Activated naive CD4-positive, alpha-beta T cell treated with anti-CD3 and anti-CD28 coated beads, Interleukin-2, amount 50 U/mL, for 72 hours (primary cell): Measurements from ENCODE around the gene AGPAT2. TPM values are rescaled to one million over a fixed set of nuclear protein-coding genes. Genes with fewer than 3 reads are reported as not detected.

ENCODE experiments used
- ATAC-seq, 2 donors: fragments of 150-1000 bp; cut with Tn5 transposase; 2 replicates each; pipeline ENCODE4 v1.10.0; 2021; ENCODE audit warnings: mild to moderate bottlenecking in 2 of 2, moderate library complexity in 2 of 2
- DNase-seq, 2 donors: peaks; one replicate each; pipeline ENCODE4 v3.0.0; 2021 to 2022; ENCODE audit warnings: low spot score in 2 of 2
- H3K27ac Mint-ChIP-seq, 2 donors: one replicate each; pipeline ENCODE4 v1.8.0; 2022; ENCODE audit warnings: mild to moderate bottlenecking in 2 of 2, mixed read lengths in 2 of 2
- H3K36me3 Mint-ChIP-seq, 2 donors: one replicate each; pipeline ENCODE4 v1.8.0; 2022; ENCODE audit warnings: mixed read lengths in 2 of 2
- H3K9me3 Mint-ChIP-seq, 2 donors: one replicate each; pipeline ENCODE4 v1.8.0; 2022; ENCODE audit warnings: mixed read lengths in 2 of 2
- total RNA-seq, 2 donors: library from RNA; stranded (reverse); gene quantifications; one replicate each; pipeline ENCODE4 v1.2.3, GENCODE V29; 2022

AGPAT2 gene
- total RNA-seq, 2 donors from 2014 or later, result 7.4 to 18.9 TPM

DNA sequence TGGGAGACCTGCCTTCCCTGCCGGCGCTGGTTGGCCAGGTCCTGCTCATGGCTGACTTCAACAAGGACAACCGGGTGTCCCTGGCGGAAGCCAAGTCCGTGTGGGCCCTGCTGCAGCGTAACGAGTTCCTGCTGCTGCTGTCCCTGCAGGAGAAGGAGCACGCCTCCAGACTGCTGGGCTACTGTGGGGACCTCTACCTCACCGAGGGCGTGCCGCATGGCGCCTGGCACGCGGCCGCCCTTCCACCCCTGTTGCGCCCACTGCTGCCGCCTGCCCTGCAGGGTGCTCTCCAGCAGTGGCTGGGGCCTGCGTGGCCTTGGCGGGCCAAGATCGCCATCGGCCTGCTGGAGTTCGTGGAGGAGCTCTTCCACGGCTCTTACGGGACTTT is 35.7 kb upstream of the AGPAT2 start:
- no peaks in the 10 kb centered on the region for H3K9me3 Mint-ChIP-seq
- no peak for DNase-seq
- ATAC-seq, result no peak
- no peak overlapping the region for H3K27ac Mint-ChIP-seq
- peaks cover 35% of the 10 kb centered on the region in 2 donors for H3K36me3 Mint-ChIP-seq

DNA sequence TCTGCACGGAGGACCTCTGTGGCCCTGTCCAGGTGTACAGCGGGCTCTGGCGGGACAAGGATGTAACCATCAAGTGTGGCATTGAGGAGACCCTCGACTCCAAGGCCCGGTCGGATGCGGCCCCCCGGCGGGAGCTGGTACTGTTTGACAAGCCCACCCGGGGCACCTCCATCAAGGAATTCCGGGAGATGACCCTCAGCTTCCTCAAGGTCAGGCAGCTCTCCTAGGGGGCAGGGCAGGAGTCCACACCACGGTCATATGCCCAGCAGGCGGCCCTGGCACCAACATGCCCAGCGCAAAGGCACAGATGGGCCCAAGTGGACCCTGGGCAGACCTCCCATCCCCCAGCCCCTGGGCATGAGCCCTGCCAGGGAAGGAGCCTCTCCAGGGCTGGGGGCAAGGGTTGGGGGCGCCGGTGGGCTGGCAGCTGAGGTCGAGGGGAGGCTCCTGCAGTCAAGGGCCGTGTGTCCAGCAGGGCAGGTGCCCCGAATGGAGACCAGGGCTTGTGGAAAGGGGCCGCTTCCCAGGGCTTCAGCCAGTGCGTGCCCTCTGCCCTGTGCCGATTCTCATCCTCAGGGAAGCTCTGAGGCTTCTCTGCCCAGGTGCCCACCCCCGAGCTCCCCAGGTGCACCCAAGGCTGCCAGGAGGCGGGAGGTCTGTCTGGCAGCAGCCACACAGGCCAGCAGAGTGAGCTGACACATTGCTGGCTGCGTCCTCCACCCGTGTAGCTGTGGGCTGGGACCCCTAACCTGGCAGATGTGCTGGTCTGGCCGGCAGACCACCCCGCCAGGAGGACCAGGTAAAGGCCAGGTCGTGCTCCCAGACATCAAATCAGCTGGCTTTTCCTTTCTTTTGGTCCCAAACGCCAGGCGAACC is 35.1 kb upstream of the AGPAT2 start:
- Mint-ChIP-seq H3K27ac (no peak overlapping the region), H3K36me3 (peaks cover 30 to 31% of the 10 kb centered on the region in 2 donors), H3K9me3 (no peaks in the 10 kb centered on the region)
- ATAC-seq, result no peak
- DNase-seq, result no peak

DNA sequence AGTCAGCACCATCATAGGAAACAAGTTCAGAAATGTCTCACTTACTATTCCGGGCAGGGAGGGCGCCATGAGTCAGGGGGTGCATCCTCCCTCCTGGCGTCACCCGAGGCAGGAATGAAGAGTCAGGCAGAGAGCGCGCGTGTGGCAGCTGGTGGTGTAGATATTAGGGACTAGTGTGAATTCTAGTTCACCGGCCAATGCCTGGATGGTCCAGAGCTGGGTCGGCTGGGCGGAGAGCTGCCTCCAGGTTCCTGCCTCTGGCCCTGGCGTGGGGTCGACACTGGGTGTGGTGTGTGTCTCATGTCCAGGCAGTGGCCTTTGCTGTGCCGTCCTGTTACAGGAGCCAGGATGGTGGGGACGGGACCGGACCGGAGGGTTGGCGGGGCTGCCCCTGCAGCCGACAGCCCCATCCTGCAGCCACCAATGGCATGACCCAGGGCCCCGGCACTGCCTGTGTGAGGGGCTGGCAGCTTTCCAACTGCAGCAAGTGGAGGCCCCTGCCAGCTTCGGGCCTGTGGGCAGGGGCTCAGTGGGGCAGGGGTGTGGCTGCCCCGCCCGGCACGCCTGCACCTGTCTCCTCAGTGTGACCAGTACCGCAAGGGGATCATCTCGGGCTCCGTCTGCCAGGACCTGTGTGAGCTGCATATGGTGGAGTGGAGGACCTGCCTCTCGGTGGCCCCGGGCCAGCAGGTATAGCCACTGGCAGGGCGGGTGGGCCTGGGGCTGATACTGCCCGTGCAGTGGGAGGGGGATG is 34.3 kb upstream of the AGPAT2 start:
- peak in 1 of 2 donors; percentile 5 for ATAC-seq
- Mint-ChIP-seq H3K9me3 (no peaks in the 10 kb centered on the region), H3K36me3 (peaks cover 22 to 23% of the 10 kb centered on the region in 2 donors), H3K27ac (peak overlapping the region in 1 of 2 donors; percentile 19)
- no peak for DNase-seq

DNA sequence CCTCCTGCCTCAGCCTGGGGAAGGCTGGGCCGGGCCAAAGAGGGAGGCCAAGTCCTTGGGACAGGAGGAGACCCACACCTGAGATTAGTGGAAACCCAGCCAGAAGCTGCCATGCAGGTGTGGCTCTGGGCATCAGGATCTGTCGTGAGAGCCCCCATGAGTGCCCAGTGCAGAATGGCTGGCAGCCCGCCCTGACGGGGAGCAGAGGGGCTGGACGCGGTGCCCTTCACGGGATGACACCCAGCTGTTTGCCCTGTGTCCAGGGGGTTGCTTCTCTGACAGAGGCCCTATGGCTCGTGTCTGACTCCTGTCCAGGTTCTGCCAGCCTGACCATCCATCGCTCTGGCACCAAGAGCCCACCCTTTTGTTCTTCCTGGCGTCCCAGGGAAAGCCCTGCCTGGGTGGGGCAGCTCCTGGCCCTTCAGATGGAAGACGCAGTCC is 33.7 kb upstream of the AGPAT2 start:
- H3K27ac Mint-ChIP-seq, result peak overlapping the region in 1 of 2 donors; percentile 19
- no peaks in the 10 kb centered on the region for H3K9me3 Mint-ChIP-seq
- peaks cover 16 to 17% of the 10 kb centered on the region in 2 donors for H3K36me3 Mint-ChIP-seq
- DNase-seq (no peak), ATAC-seq (no peak)

DNA sequence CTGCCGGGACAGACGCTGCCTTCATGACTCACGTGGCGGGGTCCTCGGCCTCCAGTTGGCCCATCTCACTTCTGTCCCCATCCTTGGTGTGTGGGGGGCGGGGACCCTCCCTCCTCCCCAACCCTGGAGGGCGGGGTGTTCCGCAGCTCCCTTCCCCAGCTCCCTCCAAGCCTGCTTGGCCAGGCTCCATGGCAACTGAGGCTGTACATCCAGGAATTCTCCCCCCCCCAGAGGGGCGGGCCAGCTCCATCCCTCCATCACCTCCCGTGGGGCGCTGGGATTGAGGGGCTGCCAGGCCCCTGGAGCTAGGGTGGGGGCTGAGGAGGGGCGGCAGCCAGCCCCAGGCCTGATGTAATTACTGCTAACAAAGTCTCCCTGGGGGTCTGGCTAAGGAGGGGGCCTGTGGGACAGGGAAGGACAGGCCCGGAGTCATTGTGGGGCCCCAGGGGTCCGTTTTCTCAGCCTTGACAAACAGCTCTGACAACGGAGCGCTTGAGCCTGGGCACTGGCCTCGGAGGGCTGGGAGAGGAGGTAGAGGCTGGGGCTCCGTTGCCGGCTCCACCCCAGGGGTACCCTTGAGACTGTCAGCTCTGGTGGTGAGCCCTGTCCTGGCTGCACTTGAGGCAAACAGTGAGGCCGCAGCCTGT is 33.1 kb upstream of the AGPAT2 start:
- Mint-ChIP-seq H3K9me3 (no peaks in the 10 kb centered on the region), H3K36me3 (peaks cover 12 to 13% of the 10 kb centered on the region in 2 donors), H3K27ac (no peak overlapping the region)
- ATAC-seq (no peak), DNase-seq (no peak)

DNA sequence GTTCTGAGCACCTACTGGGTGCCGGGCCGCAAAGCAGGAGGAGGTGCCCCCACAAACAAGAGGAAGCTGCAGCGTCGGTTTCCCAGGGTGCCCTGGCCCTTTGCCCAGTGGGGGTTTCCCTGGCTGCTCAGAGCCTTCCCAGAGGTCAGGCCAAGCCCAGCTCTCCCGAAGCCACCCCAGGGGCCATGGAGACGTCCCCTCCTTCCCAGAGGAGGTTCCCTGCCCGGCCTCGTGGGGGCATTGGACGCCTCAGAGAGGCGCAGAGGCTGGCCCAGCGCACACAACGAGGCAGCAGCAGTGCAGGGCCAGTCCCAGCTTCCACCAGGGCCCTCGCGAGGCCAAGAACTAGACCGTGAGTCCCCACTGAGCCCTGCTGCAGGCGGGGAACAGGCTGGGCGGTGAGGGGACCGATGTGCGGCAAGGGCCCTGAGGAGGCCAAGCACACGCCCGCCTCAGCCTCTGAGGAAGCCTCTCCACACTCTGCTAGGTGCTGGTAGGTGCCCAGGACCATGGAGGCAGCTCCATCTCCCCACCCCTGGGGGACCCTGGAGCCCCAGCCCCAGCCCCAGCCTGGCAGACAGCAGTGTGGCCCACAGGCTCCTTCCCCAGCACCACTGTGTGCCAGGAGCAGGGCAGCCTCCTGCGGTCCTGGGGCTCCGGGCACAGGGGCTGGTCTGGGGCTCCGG is 32.1 kb upstream of the AGPAT2 start:
- H3K9me3 Mint-ChIP-seq, result no peaks in the 10 kb centered on the region
- H3K36me3 Mint-ChIP-seq, result peaks cover 7 to 9% of the 10 kb centered on the region in 2 donors
- H3K27ac Mint-ChIP-seq, result no peak overlapping the region
- ATAC-seq (peak; percentile 16 to 19), DNase-seq (no peak)

DNA sequence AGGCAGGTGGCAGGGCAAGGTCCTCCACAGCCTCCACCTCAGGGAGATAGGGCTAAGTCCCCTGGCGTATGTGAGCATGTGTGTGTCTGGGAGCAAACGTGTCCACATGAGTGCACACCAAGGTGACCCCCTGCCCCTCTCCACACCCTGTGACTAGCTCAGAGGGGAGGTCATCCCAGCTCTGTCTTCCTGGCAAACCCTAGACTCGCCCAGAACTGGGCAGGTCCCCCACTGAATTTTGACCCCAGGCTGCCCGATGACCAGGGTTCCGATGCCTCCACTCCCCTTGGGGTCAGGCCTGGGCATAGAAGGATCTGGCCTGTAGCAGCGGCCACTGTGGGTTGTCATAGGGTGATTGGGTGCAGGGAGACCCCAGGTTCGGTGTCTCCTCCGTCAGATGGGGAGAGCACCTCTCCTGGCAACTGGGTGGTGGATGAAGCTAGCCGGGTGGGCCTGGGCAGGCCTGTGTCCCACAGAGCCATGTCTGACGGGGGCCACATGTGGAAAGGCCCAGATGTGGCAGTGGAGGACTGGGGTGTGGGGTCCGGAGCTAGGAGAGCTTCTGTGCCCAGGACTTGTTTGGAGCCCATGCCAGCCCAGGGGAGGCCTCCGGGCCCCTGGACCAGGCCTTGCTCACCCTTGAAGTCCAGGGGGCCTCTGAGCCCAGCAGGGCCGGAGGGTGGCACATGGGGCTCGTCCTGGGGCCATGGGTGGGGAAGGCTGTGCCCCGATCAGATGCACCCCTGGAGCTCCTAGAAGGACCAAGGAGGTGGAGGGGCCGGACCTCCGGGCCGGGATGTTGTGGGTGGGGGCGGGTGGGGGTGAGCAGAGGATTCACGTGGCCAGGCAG is 31.3 kb upstream of the AGPAT2 start:
- no peaks in the 10 kb centered on the region for H3K9me3 Mint-ChIP-seq
- DNase-seq, result no peak
- ATAC-seq, result no peak
- H3K27ac Mint-ChIP-seq, result no peak overlapping the region
- peaks cover 0 to 2% of the 10 kb centered on the region in 2 donors for H3K36me3 Mint-ChIP-seq

DNA sequence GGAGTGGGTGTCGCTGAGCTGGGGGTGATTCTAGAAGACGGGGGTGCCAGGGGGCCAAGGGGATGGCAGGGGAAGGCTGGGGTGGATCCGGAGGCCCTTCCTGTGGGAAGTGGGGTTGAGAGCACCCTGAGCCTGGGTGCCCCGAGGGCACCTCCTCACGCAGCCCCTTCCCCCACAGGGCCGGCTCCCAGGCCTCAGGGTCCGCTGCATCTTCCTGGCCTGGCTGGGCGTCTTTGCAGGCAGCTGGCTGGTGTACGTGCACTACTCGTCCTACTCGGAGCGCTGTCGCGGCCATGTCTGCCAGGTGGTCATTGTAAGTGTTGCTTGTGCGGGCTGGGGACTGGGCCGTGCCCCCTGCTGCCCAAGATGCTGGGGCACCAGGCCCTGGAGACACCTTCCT is 30.1 kb upstream of the AGPAT2 start:
- DNase-seq, result no peak
- Mint-ChIP-seq H3K36me3 (no peaks in the 10 kb centered on the region), H3K27ac (no peak overlapping the region), H3K9me3 (no peaks in the 10 kb centered on the region)
- no peak for ATAC-seq

DNA sequence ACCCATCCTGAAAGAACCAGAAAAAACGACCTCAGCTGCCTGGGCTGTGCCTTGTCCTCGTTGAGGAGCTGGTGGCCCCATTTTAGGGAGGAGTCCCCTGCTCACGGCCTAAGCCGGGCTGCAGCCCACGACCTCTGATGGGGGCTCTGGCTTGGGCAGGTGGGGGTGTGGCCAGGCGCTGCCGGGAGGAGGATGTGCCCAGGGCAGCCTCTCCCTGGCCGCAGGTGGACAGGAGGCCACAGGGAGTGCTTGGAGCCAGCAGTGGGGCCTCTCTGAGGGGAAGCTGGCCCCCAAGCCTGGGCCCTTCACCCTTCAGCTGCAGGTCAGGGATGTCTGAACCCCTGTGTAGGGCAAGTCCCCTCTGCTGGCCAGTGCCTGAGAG is 27.6 kb upstream of the AGPAT2 start:
- Mint-ChIP-seq H3K27ac (no peak overlapping the region), H3K36me3 (no peaks in the 10 kb centered on the region), H3K9me3 (no peaks in the 10 kb centered on the region)
- no peak for ATAC-seq
- no peak for DNase-seq

DNA sequence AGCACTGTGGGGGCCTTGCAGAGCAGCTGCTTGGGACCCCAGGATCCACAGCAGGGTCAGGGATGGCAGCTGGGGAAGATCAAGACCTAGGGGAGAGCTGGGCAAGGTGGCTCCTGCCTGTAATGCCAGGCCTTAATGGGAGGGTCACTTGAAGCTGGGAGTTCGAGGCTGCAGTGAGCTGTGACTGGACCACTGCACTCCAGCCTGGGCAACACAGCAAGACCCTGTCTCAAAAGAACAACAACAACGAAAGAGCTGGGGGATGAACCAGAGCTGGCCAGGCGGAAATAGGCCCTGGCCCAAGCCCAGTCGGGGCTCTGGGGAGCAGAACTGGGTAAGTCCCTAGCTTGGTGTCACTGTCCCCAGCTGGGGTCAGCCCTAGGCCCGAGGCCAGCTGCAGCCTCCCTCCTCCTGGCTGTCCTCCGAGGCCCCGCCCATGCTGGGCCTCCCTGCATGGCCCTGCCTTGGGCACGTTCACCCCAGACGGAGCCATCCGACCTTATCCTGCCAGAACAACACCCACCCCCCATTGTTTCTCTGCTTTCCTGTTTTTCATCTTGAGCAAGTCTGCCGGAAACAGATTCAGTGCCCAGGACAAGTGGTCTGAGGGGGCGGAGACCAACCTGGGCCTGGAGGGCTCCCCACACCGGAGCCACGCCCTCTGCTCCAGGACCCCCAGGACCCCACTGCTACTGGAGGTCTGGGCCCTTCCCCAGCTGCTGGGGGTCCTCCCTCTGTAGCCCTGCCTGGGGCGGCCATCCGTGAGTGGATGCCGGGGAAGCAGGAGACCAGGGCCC is 27.0 kb upstream of the AGPAT2 start:
- ATAC-seq, result no peak
- H3K36me3 Mint-ChIP-seq, result no peaks in the 10 kb centered on the region
- no peak for DNase-seq
- H3K9me3 Mint-ChIP-seq, result no peaks in the 10 kb centered on the region
- no peak overlapping the region for H3K27ac Mint-ChIP-seq

DNA sequence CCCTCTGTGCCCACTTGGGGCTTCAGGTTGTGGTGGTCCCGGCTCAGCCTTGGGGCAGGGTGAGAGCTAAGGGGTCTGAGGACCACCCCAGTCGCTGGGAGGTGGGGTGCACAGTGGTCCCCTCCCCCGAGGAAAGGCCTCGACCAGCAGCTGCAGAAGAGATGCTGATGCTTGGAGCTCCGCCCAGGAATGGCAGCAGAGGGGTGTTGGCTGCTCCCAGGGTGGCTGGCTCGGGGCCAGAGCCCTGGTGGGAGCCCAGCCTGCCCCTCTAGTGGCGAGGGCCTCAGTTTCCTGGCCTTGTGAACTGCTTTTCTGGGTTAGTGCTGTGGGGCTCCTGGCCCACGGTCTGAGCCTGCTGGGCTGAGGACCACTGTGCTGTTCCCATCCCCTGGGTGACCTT is 26.3 kb upstream of the AGPAT2 start:
- no peaks in the 10 kb centered on the region for H3K36me3 Mint-ChIP-seq
- no peak overlapping the region for H3K27ac Mint-ChIP-seq
- DNase-seq, result no peak
- no peak for ATAC-seq
- no peaks in the 10 kb centered on the region for H3K9me3 Mint-ChIP-seq

DNA sequence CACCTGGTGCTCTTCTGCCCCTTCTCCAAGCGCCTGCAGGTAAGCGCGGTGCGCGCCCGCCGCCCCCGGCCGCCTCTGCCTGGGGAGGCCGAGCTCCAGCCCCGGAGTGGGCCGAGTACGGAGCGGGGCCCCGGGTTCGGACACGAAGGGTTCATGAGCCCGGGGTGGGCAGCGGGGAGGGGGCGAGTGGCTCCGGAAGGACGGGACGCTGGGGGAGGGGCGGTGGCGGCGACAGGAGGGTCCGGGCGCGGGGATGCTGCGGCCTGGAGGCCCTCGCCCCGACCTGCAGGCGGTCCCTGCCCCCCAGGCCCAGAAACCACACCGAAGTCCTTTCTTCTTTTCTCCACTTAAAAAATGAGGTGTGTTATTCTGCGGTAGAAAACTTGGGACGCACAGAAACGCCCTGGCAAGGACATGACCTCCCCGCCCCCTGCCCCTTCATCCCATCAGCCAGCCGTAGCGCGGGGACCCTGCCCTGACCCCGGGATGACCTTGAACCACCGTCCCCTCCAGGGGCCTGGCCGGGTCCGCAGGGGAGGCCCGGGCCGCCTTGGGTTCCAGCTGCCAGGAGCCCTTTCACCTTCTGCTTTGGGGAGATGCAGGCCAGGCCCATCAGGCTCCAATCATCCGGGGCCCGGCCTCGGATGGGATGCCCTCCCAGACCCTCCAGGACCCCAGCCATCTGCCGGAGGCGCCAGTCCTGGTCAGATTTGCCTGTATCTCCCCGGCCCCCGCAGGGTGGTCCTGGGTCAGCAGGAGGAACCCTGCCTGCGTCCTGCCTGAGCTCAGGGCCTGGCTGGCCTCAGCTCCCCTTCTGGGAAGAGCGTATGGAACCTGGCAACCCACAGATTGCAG is 25.7 kb upstream of the AGPAT2 start:
- H3K36me3 Mint-ChIP-seq, result no peaks in the 10 kb centered on the region
- no peaks in the 10 kb centered on the region for H3K9me3 Mint-ChIP-seq
- DNase-seq (no peak), ATAC-seq (no peak)
- H3K27ac Mint-ChIP-seq, result no peak overlapping the region

DNA sequence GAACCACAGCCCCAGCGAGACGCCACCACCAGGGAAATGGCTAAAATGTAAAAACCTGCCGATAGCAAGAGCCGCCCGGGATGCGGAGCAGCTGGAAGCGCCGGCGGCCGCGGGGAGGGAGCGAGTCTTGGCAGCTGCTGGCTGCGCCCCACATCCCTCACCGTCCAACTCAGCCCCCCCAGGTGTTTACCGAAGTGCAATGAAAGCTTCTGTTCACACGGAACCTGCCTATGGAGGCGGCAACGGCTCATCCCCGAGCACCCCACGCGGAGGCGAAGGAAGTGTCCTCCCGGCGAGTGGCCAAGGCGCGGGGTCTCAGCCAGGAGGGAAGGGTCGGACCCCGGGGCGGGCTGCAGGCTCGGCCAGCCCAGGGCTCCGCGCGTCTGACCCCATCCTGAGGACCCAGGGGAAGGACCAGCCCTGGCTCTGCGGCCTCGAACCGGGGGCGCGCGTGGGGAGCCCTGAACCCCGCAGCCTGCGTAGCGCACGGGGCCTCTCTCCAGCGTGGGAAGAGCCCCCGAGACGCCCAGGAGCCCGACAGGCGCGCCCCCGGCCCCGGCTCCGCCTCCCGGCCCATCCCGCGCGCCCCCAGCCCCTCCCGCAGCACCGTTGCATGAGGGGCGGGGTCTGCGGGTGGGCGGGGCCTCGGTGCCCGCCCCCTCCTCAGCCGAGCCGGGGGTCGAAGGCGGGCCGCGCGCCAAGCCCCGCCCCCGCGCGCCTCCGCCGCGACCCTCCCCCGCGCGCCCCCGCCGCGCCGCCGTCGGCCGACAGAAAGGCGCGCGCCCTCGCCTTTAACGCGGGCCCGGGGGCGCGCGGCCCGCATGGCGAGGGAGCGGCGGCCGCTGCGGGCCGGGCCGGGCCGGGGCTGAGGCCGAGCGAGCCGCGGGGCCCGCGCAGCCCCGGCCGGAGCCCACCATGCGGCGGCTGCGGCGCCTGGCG is 24.8 kb upstream of the AGPAT2 start, which contains the start of gene DIPK1B:
Gene DIPK1B (plus strand): TSS at position 822 of the 939 bp plus-strand sequence. CDS start 94 bp downstream, at position 916.
- no peak for DNase-seq
- no peaks in the 10 kb centered on the region for H3K9me3 Mint-ChIP-seq
- ATAC-seq, result peak in 1 of 2 donors; percentile 51
- H3K27ac Mint-ChIP-seq, result no peak within 1 kb of the TSS
- H3K36me3 Mint-ChIP-seq, result no peaks in the 10 kb centered on the region
